ENCODE results near the gene PDCD1.

The PDCD1 gene

GRCh38 chr2:241852116-241852980, 6.3 kb downstream of the PDCD1 start:
- DNase-seq (ENCODE audit: low read depth) = no peak

- no peak for DNase-seq (ENCODE audit: low read depth)
Observed at GRCh38 chr2:241851325-241852115, 7.2 kb downstream of the PDCD1 start.

GRCh38 chr2:241850544-241851324, 8.0 kb downstream of the PDCD1 start:
- no peak for DNase-seq (ENCODE audit: low read depth)

- DNase-seq (ENCODE audit: low read depth) = no peak
Observed at GRCh38 chr2:241849616-241850543, 8.8 kb downstream of the PDCD1 start.

GRCh38 chr2:241848761-241849615, 9.7 kb downstream of the PDCD1 start:
- no peak for DNase-seq (ENCODE audit: low read depth)

- DNase-seq (ENCODE audit: low read depth) = no peak
Observed at GRCh38 chr2:241846406-241846805, 12.3 kb downstream of the PDCD1 start.

- DNase-seq (ENCODE audit: low read depth) = no peak
Observed at GRCh38 chr2:241844831-241845578, 13.7 kb downstream of the PDCD1 start.

GRCh38 chr2:241844066-241844728, 14.5 kb downstream of the PDCD1 start:
- DNase-seq (ENCODE audit: low read depth) = no peak

- no peak for DNase-seq (ENCODE audit: low read depth)
Observed at GRCh38 chr2:241843321-241844065, 15.2 kb downstream of the PDCD1 start.

GRCh38 chr2:241842620-241843211, 16.0 kb downstream of the PDCD1 start:
- no peak for DNase-seq (ENCODE audit: low read depth)

GRCh38 chr2:241842067-241842415, 16.7 kb downstream of the PDCD1 start:
- DNase-seq (ENCODE audit: low read depth) = no peak

GRCh38 chr2:241841181-241842066, 17.3 kb downstream of the PDCD1 start:
- no peak for DNase-seq (ENCODE audit: low read depth)

- no peak for DNase-seq (ENCODE audit: low read depth)
Observed at GRCh38 chr2:241837197-241837965, 21.3 kb downstream of the PDCD1 start.

GRCh38 chr2:241836292-241836691, 22.4 kb downstream of the PDCD1 start:
- DNase-seq (ENCODE audit: low read depth) = no peak

GRCh38 chr2:241835611-241836010, 23.1 kb downstream of the PDCD1 start:
- DNase-seq (ENCODE audit: low read depth) = no peak

GRCh38 chr2:241834527-241835210, 24.0 kb downstream of the PDCD1 start:
- no peak for DNase-seq (ENCODE audit: low read depth)

Measured in GM04504 (cell line).